Stimulated activated CD4-positive, alpha-beta T cell treated with anti-CD3 and anti-CD28 coated beads, TNF-alpha, amount 100 ng/mL, for 4 hours (primary cell): Measurements from ENCODE around the gene DCP1A.
A peak's percentile ranks its signal among the peaks of the same experiment; 100 is the strongest.
"Not testable (repeated sequence)": the region's sequence is repeated elsewhere in the genome, so short reads cannot be mapped to it uniquely, and the experiment has no call there.

Experiments
- DNase-seq, 3 experiments: peaks; one replicate each; pipeline ENCODE4 v3.0.0-alpha.2; 2020; ENCODE audit warnings: low read depth in 3 of 3

Gene DCP1A

DNA sequence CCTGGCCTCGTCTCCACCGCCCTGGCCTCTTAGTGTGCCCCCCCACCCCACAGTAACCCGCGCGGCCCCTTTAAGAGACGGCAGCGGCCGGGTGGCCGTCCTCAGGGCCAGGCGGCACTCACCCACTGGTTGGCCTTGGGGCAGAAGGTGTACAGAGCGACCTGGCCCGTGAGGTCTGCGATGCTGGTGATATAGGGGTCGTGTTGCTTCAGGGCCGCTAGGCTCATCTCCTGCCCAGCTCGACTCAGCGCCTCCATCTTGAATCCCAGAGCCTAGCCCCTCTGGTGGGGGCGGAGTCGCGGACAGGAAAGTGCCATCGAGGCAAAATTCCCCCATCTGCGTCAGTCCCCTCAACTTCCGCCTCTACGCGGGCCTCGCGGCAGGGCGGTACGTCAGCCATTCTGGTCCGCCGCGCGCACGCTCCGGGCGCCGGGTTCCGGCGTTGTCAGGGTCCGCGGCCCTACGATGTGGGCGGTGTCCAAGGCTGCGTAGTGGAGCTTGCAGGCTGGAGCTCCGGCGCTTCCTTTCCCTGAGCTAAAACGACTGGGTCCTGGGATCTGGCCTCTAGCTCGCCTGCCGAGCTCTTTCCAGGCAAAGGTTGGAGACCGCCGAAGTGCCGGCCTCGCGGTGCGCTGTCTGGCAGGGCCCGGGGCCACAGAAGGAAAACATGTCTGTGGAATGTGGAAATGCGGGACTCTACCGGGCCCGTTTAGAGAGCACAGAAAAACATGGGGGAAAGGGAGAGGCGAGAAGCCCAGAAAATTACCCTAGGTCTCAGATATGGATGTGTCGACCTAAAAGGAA is at the start of gene DCP1A:
TSS of gene DCP1A (minus strand) at position 283 of the 804 bp plus-strand sequence. CDS start at position 257, 26 bp downstream.
- peak; percentile 85 to 89 (median 88) for DNase-seq

DNA sequence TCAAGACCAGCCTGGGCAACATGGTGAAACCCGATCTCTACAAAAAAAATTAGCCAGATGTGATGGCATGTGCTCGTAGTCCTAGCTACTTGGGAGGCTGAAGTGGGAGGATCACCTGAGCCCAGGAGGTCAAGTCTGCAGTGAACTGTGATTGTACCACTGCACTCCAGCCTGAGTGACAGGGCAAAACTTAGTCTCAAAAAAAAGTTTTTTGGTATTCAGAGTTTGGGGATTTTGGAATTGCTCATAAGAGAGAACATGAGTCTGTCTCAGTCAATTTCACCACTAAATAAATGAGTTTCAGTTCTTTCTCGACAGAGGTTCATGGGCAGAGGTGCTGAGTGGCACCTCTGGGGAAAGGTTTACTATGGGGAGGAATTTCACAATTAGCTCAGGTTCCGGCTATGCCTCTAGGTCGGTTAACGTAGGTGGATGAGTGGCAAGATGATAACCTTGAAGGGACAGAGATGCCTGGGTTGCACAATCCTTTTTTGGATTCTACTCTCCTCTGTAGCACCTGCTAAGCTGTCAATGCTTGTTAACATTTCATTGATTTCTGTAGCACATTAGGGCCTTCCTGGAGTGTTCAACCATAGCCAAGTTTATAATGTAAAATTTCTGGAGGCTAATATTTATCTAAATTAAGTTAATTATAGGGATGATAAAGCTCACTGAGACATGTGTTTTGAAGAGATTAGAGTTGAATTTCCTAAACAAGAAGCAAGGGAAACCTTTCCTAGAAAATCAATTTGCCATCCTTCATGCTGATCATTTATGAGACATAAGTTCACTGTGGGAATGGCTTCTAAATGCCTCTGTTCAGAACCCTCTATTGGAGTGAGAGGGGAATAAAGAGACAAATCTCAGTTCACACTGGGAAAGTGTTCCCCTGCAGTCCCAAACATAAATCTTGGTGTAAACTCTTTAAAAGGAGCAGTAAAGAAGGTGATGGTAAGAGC is 37.4 kb upstream of the DCP1A start:
- no peak for DNase-seq

DNA sequence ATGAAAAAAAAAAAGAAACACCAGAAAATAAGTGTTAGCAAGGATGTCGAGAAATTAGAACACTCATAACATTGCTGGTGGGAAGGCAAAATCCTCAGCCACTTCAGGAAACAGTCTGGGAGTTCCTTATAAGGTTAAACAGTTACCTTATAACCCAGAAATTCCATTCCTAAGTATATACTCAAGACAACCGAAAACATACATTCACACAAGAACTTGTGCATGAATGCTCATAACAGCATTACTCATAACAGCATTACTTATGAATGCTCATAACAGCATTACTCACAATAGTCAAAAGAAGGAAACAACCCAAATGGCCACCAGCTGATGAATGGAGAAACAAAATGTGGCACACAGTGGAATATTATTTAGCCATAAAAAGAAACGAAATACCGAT is 34.8 kb upstream of the DCP1A start:
- no peak for DNase-seq

DNA sequence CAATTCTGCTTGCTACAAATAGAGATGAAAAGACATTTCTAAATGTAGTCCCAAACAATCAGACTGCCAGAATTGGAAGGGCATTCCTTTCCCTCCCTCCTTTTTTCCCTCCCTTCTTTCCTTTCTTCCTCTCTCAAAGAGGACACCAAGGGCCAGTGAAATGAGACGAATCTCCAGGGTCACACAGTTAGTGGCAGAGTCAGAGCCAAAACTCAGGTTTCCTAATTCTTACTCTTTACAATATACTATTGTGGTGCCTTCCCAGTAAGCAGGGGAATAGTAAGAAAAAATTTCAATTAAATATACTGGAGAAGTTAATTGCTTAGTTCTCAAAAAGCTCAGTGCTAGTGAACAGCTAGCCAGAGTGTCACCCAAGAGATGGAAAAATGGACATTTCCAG is 33.0 kb upstream of the DCP1A start:
- no peak for DNase-seq

DNA sequence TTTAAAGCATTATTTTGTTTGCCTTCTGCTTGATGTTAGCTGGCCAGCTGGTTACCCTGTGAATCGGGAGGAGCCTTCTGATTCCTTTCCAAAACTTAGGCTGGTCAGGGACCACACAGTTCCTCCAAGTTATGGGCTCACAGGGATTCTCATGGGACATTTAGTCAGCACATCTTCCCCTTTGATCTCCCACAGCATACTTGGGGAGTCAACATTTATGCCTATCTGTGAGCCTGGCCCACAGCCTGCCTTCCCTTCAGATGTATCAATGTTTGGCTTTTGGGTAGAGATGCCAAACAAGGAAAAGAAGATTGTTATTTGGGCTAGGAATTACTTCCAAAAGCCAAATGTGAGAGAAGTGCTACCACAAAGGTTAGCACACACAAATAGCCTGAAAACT is 32.6 kb upstream of the DCP1A start:
- DNase-seq: no peak

DNA sequence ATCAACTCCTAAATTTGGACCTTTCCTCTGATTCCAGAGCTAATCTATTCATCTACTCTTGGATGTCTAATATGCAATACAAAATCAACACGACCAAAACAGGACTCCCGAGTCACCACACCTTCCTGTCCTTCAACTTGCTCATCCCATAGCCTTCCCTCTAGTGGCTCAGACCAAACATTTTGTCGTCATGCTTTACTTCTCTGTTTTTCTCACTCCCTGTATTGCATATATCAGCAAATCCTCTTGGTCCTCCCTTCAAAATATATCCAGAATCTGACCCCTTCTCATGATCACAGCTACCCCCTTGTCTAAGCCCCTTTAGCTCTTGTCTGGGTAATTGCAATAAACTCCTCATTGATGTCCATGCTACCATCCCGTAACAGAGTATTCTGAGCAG is 30.5 kb upstream of the DCP1A start:
- DNase-seq: no peak

DNA sequence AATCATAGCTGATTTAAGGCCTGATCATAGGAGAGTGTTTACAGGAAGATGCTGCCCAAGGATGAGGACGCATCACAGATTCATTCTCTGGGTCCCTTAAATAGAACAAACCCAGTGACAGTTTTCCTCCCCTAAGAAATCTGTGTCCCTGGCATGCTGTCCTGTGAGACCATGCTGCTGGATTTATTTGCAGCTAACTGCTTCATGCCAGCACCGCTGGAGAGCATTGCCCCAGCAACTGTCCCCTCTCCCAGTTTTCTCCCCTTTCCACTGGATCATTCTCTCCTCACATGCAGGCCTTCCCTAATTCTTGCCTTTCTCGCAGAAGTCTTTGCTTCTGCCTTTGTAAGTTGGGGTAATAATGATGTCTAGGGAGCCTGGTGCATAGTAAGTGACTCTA is 29.3 kb upstream of the DCP1A start:
- no peak for DNase-seq

DNA sequence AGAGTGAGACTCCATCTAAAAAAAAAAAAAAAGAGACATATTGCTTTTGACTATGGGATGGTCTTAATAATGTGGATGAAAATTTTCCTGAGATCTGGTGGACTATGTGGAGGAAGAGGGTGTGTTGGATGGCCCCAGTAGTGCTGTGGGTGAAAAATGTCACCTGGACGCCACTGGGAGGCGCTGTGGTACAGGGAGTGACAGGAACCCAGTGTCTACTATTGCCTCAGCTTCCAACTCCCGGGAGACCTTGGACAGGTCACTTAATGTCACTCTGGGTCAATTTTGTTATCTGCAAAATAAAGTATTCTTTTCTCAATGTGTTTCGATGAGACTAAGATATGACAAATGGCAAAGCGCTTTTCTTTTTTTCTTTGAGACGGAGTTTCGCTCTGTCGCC is 27.7 kb upstream of the DCP1A start:
- peak in 2 of 3 experiments; percentile 1 to 19 for DNase-seq

DNA sequence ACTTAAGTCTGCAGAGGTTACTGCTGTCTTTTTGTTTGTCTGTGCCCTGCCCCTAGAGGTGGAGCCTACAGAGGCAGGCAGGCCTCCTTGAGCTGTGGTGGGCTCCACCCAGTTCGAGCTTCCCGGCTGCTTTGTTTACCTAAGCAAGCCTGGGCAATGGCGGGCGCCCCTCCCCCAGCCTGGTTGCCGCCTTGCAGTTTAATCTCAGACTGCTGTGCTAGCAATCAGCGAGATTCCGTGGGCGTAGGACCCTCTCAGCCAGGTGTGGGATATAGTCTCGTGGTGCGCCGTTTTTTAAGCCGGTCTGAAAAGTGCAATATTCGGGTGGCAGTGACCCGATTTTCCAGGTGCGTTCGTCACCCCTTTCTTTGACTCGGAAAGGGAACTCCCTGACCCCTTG is 23.4 kb upstream of the DCP1A start:
- DNase-seq: not testable (repeated sequence)

DNA sequence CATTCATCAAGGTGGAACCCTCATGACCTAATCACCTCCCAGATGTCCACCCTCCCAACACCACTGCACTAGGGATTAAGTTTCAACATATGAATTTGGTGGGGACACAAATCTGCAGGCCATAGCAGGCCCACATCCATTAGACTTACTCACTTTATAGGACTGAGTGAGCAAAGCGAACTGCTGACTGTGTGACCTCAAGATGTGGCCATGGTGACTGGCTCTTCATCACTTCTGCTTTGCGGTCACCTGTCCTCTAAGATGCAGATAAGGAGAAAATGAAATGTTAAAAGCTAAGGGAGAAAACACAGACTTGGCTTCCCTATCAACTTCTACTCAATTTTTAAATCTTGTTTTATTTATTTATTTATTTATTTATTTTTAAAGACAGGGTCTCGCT is 14.5 kb upstream of the DCP1A start:
- no peak for DNase-seq

DNA sequence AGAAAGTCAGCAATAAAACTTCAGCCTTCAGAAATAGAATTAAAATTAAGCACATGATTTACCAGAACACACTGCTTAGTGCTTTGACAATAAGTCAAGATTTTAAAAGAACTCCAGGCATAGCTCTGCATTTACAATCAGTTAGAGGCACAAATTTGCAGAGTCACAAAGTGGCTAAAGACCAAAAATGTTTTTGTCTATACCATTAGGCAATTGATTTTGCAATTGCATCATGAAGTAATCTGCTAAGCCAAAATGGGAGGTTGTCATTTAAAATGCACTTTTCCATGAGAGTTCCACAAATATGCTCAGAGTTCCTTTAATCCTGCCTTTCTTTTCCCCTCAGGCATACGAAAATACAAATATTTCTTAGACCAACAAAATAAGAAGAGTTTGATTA is 10.1 kb upstream of the DCP1A start:
- DNase-seq: no peak

DNA sequence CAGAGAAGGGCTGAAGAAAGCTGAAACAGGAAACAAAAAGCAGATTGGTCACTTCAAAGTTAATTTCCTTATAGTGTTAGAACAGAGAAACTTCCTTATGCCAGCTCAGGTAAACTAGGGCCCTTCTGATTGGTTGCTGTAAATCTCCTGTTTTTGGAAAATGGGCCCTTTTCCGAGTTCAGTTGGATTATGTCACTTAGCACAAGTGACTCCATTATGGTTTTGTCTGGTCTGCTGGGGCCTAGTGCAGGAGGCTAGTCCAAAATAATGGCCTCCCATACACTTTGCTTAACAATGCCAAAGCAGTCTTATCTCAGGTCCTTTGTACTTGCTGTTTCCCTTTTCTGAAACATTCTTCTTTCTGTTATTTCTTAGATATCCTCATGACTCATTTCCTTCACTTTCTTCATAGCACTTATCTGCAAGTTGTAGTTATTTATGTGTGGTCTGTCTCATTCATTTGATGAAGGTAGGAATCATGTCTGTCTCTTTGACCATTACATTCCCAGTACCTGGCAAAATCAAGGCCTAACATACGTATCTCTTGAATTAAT is 7.7 kb upstream of the DCP1A start:
- DNase-seq: no peak

DNA sequence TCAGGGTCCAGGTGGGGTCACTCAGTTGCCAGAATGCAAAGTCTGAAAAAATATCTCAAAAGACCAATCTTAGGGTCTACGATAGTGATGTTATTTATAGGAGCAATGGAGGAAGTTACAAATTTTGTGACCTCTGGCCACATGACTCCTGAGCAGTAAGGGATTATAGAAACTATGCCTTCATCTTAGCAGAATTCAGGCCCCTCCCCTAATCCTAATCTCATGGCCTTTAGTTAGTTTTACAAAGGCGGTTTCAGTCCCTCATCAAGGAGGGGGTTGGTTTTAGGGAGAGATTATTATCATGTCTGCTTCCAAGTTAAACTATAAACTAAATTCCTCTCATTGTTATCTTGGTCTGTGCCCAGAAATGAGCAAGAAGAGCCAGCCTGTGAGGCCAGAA is 5.9 kb upstream of the DCP1A start:
- DNase-seq: no peak

DNA sequence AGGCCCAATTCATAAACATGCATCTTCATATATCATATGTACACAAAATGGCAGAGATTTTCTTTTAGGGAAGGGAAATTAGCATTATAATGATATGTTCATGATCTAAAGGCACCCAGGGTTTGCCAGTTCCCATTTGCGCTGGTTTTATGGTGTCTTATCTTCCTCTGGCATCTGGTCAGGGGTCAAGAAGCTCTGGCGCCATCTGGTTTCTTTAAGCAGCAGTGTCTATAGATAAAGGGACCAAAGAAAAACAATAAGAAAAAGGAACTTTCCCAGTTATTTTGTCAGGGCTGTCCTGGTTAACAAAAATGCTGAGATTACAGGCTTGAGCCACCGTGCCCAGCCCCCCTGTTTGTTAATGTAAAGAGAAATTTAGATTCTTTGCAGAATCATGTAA is 3.3 kb upstream of the DCP1A start:
- no peak for DNase-seq

DNA sequence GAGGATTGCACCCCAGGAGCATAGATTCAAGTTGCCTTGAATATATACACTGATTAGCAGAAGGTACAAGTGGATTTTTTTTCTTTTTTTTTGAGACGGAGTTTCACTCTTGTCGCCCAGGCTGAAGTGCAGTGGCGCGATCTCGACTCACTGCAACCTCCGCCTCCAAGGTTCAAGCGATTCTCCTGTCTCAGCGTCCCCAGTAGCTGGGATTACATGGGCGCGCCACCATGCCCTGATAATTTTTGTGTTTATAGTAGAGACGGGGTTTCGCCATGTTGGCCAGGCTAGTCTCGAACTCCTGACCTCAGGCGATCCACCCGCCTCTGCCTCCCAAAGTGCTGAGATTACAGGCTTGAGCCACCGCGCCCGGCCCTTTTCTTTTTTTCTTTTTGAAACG is 775 bp upstream of the DCP1A start:
- DNase-seq: not testable (repeated sequence)

DNA sequence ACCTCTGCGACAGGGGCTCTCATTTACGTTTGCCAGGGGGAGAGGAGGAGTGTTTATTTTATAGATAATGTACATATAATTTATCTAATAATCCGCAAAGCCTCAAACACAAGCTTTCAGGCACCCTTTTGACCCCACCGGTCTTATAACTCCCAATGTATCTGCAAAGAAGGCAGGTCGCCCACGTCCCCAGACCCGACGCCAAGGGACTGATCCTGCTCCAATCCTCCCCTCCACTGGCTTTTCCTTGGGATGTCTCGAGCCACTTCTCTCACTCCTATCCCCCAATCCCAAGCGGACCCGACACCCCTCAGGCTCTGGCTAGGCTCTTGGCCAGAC is 452 bp downstream of the DCP1A start:
- no peak for DNase-seq

DNA sequence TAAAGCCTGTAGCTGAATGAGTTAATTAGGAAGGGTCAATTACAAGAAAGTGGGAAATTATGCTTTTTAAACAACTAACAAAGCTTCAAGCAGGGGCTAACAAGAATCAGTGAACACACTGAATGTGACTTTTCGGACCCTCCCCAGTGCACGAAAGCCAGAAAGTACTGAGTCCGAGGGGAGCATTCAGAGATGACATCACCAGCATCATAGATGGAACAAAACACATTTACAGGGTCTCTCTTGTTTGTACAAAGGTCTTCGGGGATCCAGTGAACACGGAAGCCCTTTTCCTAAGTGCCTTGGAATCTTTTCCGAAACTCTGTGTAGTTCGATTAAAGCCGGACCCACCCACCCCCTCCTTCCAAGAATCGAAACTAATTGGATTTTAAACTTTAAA is 829 bp downstream of the DCP1A start:
- DNase-seq: no peak

DNA sequence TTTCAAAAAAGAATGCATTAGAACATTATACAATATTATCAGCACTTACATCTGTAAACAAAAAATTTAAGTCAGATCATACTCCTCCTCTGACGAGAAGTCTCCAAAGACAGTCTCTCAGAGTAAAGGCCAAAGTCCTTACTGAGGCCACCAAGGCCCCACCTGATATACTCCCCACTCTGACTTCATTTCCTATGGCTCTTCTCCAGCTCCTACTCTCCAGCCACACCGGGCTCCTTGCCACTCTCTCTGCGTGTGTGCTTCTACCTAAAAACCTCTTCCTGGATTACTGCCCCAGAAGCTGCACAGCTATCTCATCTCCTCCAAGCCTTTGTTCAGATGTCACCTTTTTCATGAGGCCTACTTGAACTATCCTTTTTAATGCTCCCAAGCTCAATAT is 5.0 kb downstream of the DCP1A start:
- no peak for DNase-seq

DNA sequence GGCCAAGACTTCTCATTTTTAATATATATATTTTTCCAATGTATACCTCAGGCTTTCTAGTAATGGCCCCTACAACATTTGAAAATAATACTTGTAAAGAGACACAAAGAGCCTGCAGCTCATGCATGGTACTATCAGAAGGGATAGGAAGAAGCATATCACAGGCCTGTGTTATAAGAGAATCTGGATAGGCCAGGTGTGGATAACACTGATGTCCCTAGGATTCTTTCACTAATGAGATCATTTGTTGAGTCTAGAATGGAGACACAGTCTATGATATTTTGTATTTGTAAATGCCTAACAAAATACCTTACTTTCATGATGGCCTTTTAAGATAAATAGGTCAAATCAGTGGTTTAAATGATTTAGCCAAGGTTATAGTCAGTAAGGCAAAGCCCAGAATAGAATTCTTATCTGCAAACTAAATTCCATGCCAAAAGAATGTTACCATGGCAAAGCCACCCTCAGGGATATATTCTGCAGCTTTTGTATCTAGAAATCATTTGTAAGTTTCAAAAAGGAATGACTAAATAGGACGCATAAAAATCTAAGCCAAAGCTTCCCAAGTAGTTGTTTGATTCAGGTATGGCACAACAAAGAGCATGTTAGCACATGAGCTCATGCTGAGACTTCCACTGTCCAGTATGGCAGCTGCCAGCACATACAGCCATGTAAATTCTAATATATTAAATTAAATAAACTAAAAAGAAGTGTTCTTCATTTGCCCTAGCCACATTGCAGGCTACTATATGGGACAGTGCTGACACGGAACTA is 10.0 kb downstream of the DCP1A start:
- no peak for DNase-seq

DNA sequence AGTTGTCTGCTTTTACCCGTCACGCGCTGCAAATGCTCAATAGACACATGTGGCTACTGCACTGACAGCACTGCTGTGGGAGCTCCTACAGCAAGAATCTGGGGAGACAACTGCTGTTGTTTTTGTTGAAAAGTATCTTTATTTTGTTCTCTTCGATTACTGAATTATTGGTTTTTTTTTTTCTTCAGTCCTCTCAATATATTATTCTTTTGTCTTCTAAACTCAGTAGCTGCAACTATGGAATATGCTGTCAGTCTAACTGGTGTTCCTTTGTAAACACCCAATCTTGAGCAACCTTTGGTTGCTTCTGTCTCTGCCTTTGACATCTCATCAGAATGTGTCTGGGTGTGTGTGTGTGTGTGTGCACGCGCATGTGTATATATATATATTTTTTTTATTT is 12.6 kb downstream of the DCP1A start:
- DNase-seq: no peak

DNA sequence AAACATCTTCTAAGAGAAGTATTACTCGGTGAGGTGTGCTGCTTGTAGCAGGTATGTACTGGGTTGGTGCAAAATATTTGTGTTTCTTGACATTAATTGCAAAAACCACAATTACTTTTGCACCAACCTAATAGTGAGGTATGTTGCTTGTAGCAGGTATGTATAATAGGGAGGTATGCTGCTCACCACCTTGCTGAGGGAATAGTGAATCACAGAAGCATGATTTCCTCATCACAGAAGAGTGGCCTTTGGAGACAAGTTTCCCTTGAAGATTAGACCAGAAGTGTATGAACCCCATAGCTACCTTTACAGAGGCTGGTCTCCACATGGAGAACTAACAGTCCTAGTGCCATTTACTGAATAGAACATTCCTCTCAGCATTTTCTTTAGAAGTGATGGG is 15.5 kb downstream of the DCP1A start:
- no peak for DNase-seq

DNA sequence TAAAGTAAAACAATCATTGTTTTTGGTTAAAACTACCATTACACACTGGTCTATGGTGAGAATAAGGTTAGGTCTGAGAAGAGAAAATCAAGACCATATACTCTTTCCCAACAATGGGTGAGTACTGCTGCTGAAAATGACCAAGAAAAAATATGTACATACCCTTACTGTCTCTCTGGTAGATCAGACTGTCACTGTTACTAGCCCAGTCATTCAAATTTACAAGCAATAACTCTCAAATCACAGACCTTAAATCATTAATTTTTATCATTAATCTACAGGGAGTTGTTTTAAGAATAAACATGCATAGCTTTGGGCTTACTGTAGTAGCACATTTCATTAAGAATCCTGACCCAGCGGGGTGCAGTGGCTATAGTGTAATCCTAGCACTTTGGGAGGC is 17.4 kb downstream of the DCP1A start:
- no peak for DNase-seq
